NCI-H345 (cell line): ENCODE measurements around the gene XPO1.

Source experiments
- DNase-seq: peaks from one replicate; lab custom pipeline; 2025; lab: John Stamatoyannopoulos, UW

XPO1 gene

GRCh38 chr2:61431345-61431744, 106.8 kb downstream of the XPO1 start:
- no peak for DNase-seq
